K562 (cell line): Measurements from ENCODE around the gene AGO4. TPM values are rescaled to one million over a fixed set of nuclear protein-coding genes. Genes with fewer than 3 reads are reported as not detected.
A peak's percentile ranks its signal among the peaks of the same experiment; 100 is the strongest.

Source experiments
- C11orf30 ChIP-seq: fragments of 450-650 bp; IDR thresholded peaks from 2 replicates; pipeline ENCODE4 v1.6.1; 2016; ENCODE audit warnings: low read depth, mild to moderate bottlenecking
- CCNT2 ChIP-seq: IDR thresholded peaks from 2 replicates; pipeline ENCODE4 v1.6.1; 2011; ENCODE audit warnings: borderline replicate concordance, low read depth, mild to moderate bottlenecking, moderate library complexity, mixed read lengths, low read length; ENCODE audit not compliant: insufficient read length; ENCODE audit errors: extremely low read depth
- E2F6 ChIP-seq, 2 experiments: IDR thresholded peaks; 2 replicates each; pipeline ENCODE4 v1.6.1; 2011; ENCODE audit warnings: borderline replicate concordance in 1 of 2, control low read depth in 1 of 2, low read depth in 1 of 2, low read length in 1 of 2, mild to moderate bottlenecking in 1 of 2, mixed read lengths in 1 of 2, moderate library complexity in 1 of 2; ENCODE audit not compliant: insufficient read depth in 1 of 2, insufficient read length in 1 of 2, poor library complexity in 1 of 2, severe bottlenecking in 1 of 2; ENCODE audit errors: extremely low read depth in 1 of 2
- HCFC1 ChIP-seq: IDR thresholded peaks from 2 replicates; pipeline ENCODE4 v1.6.1; 2012; ENCODE audit warnings: low read depth, low read length, improper control_type of control experiment
- MEIS2 ChIP-seq: fragments of 450-650 bp; IDR thresholded peaks from 2 replicates; pipeline ENCODE4 v1.6.1; 2014; ENCODE audit warnings: mild to moderate bottlenecking; ENCODE audit not compliant: partially characterized antibody
- NRF1 ChIP-seq, 2 experiments: fragments of 450-650 bp; IDR thresholded peaks in 1 of 2; conservative IDR thresholded peaks in 1 of 2; 2 replicates each; pipeline ENCODE4 v1.6.1; 2014; ENCODE audit warnings: mild to moderate bottlenecking in 2 of 2
- POLR2A ChIP-seq: fragments of 450-650 bp; conservative IDR thresholded peaks from 2 replicates; pipeline ENCODE4 v1.6.1; 2016
- POLR2H ChIP-seq: IDR thresholded peaks from 2 replicates; pipeline ENCODE4 v1.6.1; 2016; ENCODE audit warnings: missing genetic modification characterization, low read depth, mild to moderate bottlenecking, control low read depth, missing compliant biosample characterization, moderate library complexity
- SRSF3 ChIP-seq: fragments of 200-400 bp; formaldehyde crosslinking; IDR thresholded peaks from 2 replicates; pipeline ENCODE4 v1.6.1; 2016; ENCODE audit warnings: mild to moderate bottlenecking, low read length, moderate library complexity; ENCODE audit not compliant: insufficient read depth
- SUPT5H ChIP-seq: fragments of 450-650 bp; IDR thresholded peaks from 2 replicates; pipeline ENCODE4 v1.6.1; 2016
- TCF7 ChIP-seq: sonication (generic); IDR thresholded peaks from 2 replicates; pipeline ENCODE4 v1.6.1; 2016; ENCODE audit warnings: antibody characterized with exemption, borderline replicate concordance
- YY1 ChIP-seq, 3 experiments: IDR thresholded peaks; 2 replicates each; pipeline ENCODE4 v1.6.1; 2011; ENCODE audit warnings: low read length in 2 of 3, mild to moderate bottlenecking in 2 of 3, moderate library complexity in 2 of 3, borderline replicate concordance in 1 of 3, control low read depth in 1 of 3, low read depth in 1 of 3; ENCODE audit not compliant: insufficient read depth in 3 of 3, insufficient replicate concordance in 2 of 3, control insufficient read depth in 1 of 3, insufficient read length in 1 of 3; ENCODE audit errors: extremely low read depth in 1 of 3
- ZBTB26 ChIP-seq: fragments of 450-650 bp; formaldehyde crosslinking; IDR thresholded peaks from 2 replicates; pipeline ENCODE4 v1.4.0; 2022; ENCODE audit warnings: missing genetic modification characterization
- ZNF407 ChIP-seq: fragments of 450-650 bp; IDR thresholded peaks from 2 replicates; pipeline ENCODE4 v1.6.1; 2016; ENCODE audit warnings: low read depth
- ZNF75A ChIP-seq: fragments of 450-650 bp; formaldehyde crosslinking; IDR thresholded peaks from 2 replicates; pipeline ENCODE4 v1.4.0; 2020; ENCODE audit warnings: mild to moderate bottlenecking
- polyA plus RNA-seq, 8 experiments: library from polyadenylated mRNA; depleted of rRNA in 4 of 8; stranded (reverse) in 5 of 8; unstranded in 3 of 8; fragments of >200 nt; fragmentation: Nextera tagmentation in 2 of 8; fragmentation: Illumina TruSeq in 1 of 8; extraction: Ambion mirVana in 2 of 8; extraction: Trizol in 1 of 8; gene quantifications; 2 replicates each; pipeline versions ENCODE4 v1.2.1 to v1.2.3, GENCODE V29; 2011 to 2014; ENCODE audit warnings: inconsistent platforms in 1 of 8, missing spikeins in 1 of 8
- total RNA-seq, 7 experiments: library from RNA; depleted of rRNA in 6 of 7; stranded (reverse); fragments of >200 nt in 6 of 7; fragmentation: Illumina TruSeq in 2 of 7; extraction: Trizol in 2 of 7; gene quantifications; 2 replicates each; pipeline versions ENCODE4 v1.2.1 to v1.2.3, GENCODE V29; 2011 to 2021; ENCODE audit warnings: low replicate concordance in 1 of 7

Gene AGO4
- total and polyA plus RNA-seq, 9 of the 15 experiments (the other 6 are each of a cell fraction or from before 2014, with no cell fraction given): 1.3 to 10.5 (median 6.5) TPM

- TF ChIP-seq ZNF407: no peak
- TF ChIP-seq POLR2A: peak; percentile 64
- TF ChIP-seq HCFC1: no peak
- TF ChIP-seq ZNF75A (CRISPR knock-in tag): no peak
- TF ChIP-seq NRF1 (conservative IDR thresholded peaks at IDR 0.05 in 1 of 2, IDR thresholded peaks at IDR 0.05 in 1 of 2): peak; percentile 35 to 48; a peak in 3 of 4 replicates
- peak; percentile 25 for TF ChIP-seq CCNT2
- TF ChIP-seq TCF7: no peak
- no peak for TF ChIP-seq SRSF3
- TF ChIP-seq YY1 (IDR thresholded peaks at IDR 0.05; ENCODE audit: borderline replicate concordance in 1 of 3, control insufficient read depth in 1 of 3, extremely low read depth in 1 of 3, insufficient read depth in 3 of 3, insufficient read length in 1 of 3, insufficient replicate concordance in 2 of 3, low read depth in 1 of 3, low read length in 2 of 3): peak in 2 of 3 experiments; percentile 71 to 78
- TF ChIP-seq C11orf30: 0 out of 2 replicates have a peak, but pooled peaks have one; percentile 15
- TF ChIP-seq POLR2H (tag): no peak
- TF ChIP-seq ZBTB26 (CRISPR knock-in tag): peak; percentile 43; the same call in 1 of the 2 replicates
- peak in 1 of 2 experiments; percentile 63 for TF ChIP-seq E2F6 (IDR thresholded peaks at IDR 0.05; ENCODE audit: borderline replicate concordance in 1 of 2, extremely low read depth in 1 of 2, insufficient read depth in 1 of 2, insufficient read length in 1 of 2, low read depth in 1 of 2, low read length in 1 of 2, poor library complexity in 1 of 2, severe bottlenecking in 1 of 2)
- peak; percentile 51; the same call in 1 of the 2 replicates for TF ChIP-seq SUPT5H
- TF ChIP-seq MEIS2: peak; percentile 69
These were observed at the start of gene AGO4 (continued) for GRCh38 chr1:35807614-35808449.
